Daoy (cell line): ENCODE results near the gene EXOC6B. TPM values are rescaled to one million over a fixed set of nuclear protein-coding genes. Genes with fewer than 3 reads are reported as not detected.
"Not testable (repeated sequence)": the region's sequence is repeated elsewhere in the genome, so short reads cannot be mapped to it uniquely, and the experiment has no call there.

Experiments
- DNase-seq: peaks from one replicate; pipeline ENCODE4 v3.0.0-alpha.2; 2015; ENCODE audit warnings: low read depth
- total RNA-seq: library from RNA; depleted of rRNA; stranded (reverse); fragments of >200 nt; shearing (Covaris generic); gene quantifications from 2 replicates; pipeline ENCODE4 v1.2.3, GENCODE V29; 2014

EXOC6B gene
- total RNA-seq, 1 experiment from 2014 or later, result 7.6 TPM

GRCh38 chr2:72607189-72607588 is 218.6 kb downstream of the EXOC6B start:
- DNase-seq, result no peak

GRCh38 chr2:72605836-72606442 is 219.9 kb downstream of the EXOC6B start:
- DNase-seq, result peak; percentile 1

DNA sequence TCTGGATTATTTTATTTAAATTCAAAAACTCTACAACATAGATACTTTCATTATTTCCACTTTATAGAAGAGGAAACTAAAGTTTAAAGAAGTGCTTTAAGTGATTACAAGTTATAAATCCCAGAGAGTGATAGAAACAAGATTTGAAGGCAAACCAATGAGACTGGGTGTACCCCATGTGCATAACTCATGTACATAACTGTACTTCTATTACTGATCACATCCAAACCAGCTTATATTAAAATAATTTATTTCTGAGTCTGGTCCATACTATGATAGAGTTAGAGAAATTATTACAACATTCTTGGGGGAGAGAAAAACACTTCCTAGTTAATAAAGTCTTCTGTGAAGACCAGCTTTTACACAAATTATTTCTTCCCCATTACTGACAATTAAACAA is 221.4 kb downstream of the EXOC6B start:
- DNase-seq, result no peak

- peak; percentile 15 for DNase-seq
Measured at GRCh38 chr2:72603481-72603880, 222.4 kb downstream of the EXOC6B start.

DNA sequence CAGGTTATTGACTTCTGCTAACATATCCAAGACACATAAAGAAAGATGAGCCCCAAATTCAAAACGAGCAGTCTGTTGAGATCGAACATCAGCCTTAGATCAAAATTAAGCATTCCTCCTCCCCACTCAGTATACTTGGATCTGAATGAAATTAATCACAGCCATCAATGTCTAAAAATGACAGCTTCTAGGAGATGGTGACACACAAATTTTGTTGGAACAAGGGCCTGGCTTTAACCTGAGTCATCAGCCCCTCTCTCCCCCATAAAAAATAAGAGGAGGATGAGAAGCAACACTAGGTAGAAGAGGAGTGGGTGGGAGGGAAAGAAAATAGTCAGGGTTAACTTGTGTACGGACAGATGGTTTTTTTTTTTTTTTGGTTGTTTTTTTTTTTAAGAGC is 223.1 kb downstream of the EXOC6B start:
- DNase-seq, result no peak

GRCh38 chr2:72602095-72602494 is 223.7 kb downstream of the EXOC6B start:
- DNase-seq, result no peak

- not testable (repeated sequence) for DNase-seq
Measured at GRCh38 chr2:72583836-72584235, 242.0 kb downstream of the EXOC6B start.

DNA sequence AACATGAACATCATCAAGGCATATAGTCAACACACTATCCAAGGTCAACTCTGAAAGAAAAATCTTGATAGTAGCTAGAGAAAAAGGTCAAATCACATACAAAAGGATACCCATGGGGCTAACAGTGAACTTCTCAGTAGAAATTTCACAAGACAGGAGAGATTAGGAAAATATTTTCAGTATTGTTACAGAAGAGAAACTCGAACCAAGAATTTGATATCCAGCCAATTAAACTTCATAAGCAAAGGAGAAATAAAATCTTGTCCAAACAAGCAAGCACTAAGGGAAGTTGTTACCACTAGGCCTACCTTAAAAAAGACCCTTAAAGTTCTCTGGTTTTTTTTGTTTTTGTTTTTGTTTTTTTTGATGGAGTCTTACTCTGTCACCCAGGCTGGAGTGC is 242.5 kb downstream of the EXOC6B start:
- no peak for DNase-seq

DNA sequence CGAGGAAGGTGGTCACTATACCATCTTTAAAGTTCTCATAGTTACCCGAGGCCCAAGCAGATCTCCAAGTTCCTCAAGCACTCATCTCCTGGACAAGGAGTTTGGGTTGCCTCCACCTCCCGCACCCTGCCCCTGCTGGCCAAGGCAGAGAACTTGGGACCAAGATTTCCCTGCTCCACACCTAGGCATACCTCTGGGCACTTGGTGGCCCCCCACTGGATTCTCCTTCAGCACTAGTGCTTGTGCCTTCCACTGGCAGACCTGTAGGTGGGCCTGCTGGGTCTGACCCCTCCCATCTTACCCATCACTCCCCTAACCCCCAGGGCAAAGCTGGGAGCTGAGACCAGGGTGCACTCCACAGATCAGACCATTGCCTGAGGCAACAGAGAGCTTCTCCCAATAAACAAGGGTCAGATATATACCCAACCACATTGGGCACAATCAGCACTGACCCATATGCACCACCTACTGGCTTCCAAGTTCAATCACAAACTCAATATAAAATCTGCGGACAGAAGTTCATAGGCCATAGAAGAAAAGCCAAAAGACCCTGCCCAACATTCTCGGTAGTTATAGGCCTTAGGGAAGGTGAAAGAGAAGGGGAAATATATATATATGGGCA is 244.2 kb downstream of the EXOC6B start:
- DNase-seq, result no peak

DNA sequence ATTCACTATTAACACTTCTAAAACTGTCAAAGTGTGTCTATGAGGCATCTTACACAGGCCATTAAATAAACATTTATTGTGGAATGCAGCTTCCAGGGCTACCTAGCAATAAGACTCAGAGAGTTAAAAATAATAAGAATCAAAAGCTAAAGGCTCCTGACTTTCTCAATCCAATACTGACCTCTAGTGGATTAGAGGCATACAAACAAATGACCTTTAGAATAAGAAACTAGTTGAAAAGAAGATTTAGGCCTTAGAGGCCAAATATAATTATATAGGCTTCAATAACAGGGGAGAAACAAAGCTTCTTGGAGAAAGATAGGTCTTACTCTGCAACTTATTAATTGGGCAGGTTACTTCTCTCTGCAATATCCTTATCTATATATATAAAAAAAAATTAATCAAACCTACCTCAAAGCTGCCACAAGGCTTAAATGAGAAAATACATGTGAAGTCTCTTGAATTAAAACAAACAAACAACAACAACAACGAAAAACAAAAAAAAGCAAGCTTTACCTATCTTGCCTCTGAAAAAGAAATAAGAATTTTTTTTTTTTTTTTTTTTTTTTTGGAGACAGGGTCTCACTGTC is 246.1 kb downstream of the EXOC6B start:
- DNase-seq, result peak; percentile 19

GRCh38 chr2:72576861-72577260 is 249.0 kb downstream of the EXOC6B start:
- no peak for DNase-seq

DNA sequence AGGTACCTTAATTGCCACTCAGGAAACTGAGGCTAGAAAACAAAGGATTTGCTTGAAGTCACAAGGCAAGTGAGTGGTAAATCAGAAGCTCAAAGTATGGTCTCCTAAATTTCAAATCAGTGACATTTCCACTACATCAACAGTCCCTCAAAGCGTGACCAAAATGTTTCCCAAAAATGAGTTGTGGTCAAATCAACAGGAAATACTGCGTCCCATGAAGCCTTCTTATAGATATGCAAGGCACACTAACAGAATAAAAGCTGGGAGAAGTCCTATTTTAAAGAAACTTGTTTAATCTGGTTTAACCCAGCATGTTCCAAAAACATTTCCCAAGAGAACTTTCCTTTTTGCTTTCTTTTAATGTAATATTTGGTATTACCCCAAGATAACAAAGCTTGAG is 249.4 kb downstream of the EXOC6B start:
- no peak for DNase-seq

DNA sequence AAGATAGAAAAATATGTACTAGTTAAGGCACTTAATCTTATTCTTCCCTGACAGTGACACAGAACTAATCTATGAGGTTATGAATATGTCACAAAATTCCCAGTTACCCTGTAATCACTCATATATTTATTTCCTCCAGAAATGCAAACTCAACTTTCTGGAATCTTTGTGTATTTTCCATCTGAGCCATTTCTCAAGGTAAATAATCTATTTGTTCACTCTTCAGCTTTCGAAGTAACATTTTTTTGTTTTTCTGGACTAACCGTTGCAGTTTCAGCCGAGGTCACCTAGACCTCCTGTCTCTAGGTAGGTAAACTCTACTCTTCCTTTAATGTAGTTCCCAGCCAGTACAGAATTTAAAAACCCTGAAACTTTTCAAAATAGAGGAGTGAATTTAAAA is 250.9 kb downstream of the EXOC6B start:
- DNase-seq, result no peak

DNA sequence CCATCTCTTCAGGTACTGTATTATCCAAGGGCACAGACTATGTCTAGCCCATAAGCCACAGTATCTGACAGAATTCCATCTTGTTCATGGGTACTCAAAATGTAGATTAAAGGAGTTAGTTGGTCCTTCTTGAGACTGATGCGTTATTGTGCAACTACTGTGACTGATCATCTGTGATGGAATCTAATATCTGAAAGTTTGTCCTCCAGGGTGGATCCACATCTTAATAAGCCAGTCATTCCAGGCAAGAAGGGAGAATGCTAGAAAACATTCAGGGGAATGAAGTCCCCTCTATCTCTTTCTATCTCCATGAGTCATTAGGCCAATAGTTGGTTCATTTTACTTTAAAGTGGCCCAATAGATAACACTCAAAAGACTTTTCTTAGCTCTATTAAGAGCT is 252.6 kb downstream of the EXOC6B start:
- DNase-seq, result no peak

- DNase-seq, result no peak
Measured at GRCh38 chr2:72572501-72572900, 253.3 kb downstream of the EXOC6B start.

DNA sequence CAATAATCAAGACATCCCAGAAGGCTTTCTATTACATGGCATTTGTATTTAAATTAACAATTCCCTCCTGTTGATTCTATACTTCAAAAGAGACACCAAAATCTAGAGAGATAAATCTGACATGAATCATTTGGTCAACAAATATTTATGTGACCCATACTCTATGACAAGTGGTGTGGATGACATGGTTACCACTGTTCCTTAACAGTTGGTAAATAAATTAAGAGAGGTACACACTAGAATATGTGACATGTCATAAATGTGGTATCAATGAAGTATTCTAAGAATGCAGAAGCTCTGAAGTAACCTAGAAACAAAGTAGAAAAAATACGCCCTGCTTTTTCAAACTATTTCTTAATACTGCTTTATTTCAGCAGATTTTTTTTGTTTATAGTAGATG is 255.4 kb downstream of the EXOC6B start:
- no peak for DNase-seq

GRCh38 chr2:72562451-72563153 is 263.2 kb downstream of the EXOC6B start:
- DNase-seq, result peak; percentile 36

DNA sequence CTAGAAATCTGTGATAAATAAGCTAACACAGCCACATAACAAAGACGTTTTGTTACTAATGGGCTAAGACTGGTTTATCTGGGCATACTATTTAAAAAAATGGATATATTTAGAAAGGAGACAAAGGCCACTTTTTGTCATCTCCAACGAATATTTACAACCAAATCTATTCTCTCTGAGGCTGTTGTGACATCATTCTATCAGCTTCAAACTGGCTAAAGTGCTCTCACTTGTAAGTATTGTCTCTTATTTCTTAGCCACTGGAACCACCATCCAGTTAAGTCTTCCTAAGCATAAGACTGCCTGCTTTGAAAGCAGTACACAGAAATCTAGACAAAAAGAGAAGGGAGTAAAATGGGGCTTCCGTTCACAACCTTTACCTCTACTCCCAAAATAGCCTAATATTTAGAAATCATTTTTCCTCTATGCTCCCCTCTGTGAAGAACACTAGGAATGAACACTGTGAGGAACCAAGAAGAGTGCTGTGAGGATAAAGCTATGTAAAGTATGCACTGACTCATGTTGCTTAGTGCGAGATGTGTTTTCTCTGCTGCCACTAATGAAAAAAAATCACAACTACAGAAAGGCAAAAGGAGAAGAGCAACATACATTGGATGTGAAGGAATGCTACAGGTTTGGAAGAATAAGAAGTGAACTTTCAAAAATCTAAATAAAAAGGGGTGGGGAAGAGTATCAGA is 264.1 kb downstream of the EXOC6B start:
- peak; percentile 51 for DNase-seq

DNA sequence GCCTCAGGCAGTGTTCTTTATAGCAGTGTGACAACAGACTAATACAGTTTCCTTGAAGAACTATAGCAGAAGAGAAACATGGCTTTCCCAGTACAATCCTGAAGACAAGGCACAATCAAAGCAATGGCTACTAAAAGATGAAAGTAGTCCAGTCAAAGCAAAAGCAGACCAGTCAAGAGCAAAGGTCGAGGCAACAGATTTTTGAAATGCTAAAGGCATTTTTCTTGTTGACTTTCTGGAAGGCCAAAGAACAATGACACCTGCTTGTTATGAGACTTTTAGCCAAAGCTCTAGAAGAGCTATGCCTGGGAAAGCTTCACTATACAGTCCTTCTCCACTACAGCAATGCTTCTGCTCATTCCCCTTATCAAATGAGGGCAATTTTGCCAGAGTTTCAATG is 269.9 kb downstream of the EXOC6B start:
- no peak for DNase-seq

- DNase-seq, result not testable (repeated sequence)
Measured at GRCh38 chr2:72555363-72555762, 270.5 kb downstream of the EXOC6B start.

DNA sequence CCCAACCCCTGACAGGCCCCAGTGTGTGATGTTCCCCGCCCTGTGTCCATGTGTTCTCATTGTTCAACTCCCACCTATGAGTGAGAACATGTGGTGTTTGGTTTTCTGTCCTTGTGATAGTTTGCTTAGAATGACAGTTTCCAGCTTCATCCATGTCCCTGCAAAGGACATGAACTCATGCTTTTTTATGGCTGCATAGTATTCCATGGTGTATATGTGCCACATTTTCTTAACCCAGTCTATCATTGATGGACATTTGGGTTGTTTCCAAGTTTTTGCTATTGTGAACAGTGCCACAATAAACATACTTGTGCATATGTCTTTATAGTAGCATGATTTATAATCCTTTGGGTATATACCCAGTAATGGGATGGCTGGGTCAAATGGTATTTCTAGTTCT is 270.9 kb downstream of the EXOC6B start:
- DNase-seq, result not testable (repeated sequence)

GRCh38 chr2:72554381-72554780 is 271.5 kb downstream of the EXOC6B start:
- DNase-seq, result no peak
